Measurements from ENCODE around the gene KLRF2. TPM values are rescaled to one million over a fixed set of nuclear protein-coding genes. Genes with fewer than 3 reads are reported as not detected.

KLRF2 gene
- polyA plus RNA-seq, 2 of the 4 experiments (the other 2 are of a cell fraction), result not detected

DNA sequence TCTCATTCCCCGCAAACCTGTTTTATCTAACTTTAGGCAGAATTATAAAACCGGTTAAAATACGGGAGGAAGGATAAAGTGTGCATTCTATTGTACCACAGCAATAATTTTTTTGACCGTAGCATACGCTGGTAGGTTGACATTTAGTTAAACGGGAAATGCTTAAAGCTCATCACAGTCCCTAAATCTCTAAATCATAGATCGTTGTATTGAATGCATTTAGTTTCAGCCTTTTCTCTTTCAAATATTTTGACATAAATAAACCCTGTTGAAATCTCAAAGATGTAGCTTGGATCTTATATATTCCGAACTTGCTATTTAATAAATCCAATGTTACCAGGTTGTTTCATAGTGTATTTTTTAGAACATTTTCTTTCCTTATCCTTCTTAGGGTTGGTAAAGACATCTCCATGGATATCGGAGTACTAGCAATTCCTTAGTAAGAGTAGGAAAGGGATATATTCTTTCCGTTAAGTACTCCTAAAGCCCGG is 12.9 kb upstream of the KLRF2 start:
- no peaks in the 10 kb centered on the region for H3K9me3 ChIP-seq
- DNase-seq (ENCODE audit: low read depth in 1 of 2, low spot score in 1 of 2) (no peak), ATAC-seq (no peak), FAIRE-seq (no peak)
- CTCF ChIA-PET, result interaction anchor here (0.6 kb wide), 1 partner anchor 25 kb away, joined by 5 read pairs; no protein-coding TSS in a partner anchor
- peak overlapping the region in 1 of 2 experiments; percentile 15; a peak in 1 of 6 replicates for H3K27ac ChIP-seq
- POLR2A ChIA-PET, result no interaction called here
- no peak for TF ChIP-seq ZC3H11A (IDR thresholded peaks at IDR 0.05)
- TF ChIP-seq PHF8 (IDR thresholded peaks at IDR 0.05; ENCODE audit: borderline replicate concordance, low read depth), result no peak
- TF ChIP-seq, protein P1, sequence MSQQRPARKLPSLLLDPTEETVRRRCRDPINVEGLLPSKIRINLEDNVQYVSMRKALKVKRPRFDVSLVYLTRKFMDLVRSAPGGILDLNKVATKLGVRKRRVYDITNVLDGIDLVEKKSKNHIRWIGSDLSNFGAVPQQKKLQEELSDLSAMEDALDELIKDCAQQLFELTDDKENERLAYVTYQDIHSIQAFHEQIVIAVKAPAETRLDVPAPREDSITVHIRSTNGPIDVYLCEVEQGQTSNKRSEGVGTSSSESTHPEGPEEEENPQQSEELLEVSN (IDR thresholded peaks at IDR 0.05; ENCODE audit: borderline replicate concordance, low read depth), result no peak
- no peak for TF ChIP-seq CBX2 (IDR thresholded peaks at IDR 0.05; ENCODE audit: borderline replicate concordance, low read depth)
- TF ChIP-seq CHD2 (IDR thresholded peaks at IDR 0.05; ENCODE audit: low read length, partially characterized antibody), result no peak
- TF ChIP-seq TP53 (CRISPR knock-in tag; IDR thresholded peaks at IDR 0.05), result no peak
- H3K4me1 ChIP-seq, result no peaks in the 10 kb centered on the region
- H3K4me2 ChIP-seq, result peak overlapping the region; percentile 76
- 69% methylated on average over 11 of the region's 11 CpGs for WGBS (ENCODE audit: missing lambda C conversion rate)
- peak overlapping the region; percentile 39; the same call in 2 of the 3 replicates for H3K4me3 ChIP-seq

DNA sequence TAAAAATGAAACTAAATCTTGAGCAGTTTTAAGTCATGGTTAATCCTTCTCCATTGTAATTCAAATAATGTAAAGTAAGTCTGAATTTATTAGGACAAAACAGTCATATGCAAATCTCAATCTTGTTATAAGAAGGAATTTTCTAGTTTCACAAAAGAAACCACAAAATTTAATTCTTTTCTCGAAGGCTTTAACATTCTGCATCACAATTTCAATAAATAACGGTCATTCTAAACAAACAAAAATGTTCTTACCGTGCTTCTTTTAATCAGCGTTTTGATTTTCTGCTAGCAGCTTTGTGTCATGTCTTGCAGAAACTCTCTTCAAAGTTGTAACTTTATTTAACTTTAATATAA is 12.4 kb upstream of the KLRF2 start:
- Histone ChIP-seq H3K4me2 (peak overlapping the region; percentile 76), H3K27ac (peak overlapping the region in 1 of 2 experiments; percentile 15; a peak in 3 of 6 replicates), H3K9me3 (no peaks in the 10 kb centered on the region), H3K4me3 (peak overlapping the region; percentile 39), H3K4me1 (no peaks in the 10 kb centered on the region)
- no peak for FAIRE-seq
- DNase-seq (ENCODE audit: low read depth in 1 of 2, low spot score in 1 of 2), result no peak
- TF ChIP-seq TFCP2L1 (CRISPR knock-in tag; IDR thresholded peaks at IDR 0.05) (no peak), TP53 (CRISPR knock-in tag; IDR thresholded peaks at IDR 0.05) (no peak), MAZ (IDR thresholded peaks at IDR 0.05; ENCODE audit: borderline replicate concordance, low read depth, low read length) (no peak), CTCF (IDR thresholded peaks at IDR 0.05) (no peak), CBX2 (IDR thresholded peaks at IDR 0.05; ENCODE audit: borderline replicate concordance, low read depth) (no peak), ATOH8 (CRISPR knock-in tag; IDR thresholded peaks at IDR 0.05; ENCODE audit: low read depth) (no peak), HOXA7 (CRISPR knock-in tag; IDR thresholded peaks at IDR 0.05) (no peak), PHF8 (IDR thresholded peaks at IDR 0.05; ENCODE audit: borderline replicate concordance, low read depth) (no peak), MYC (IDR thresholded peaks at IDR 0.05; ENCODE audit: borderline replicate concordance, low read length) (no peak)
- TF ChIP-seq, protein P2, sequence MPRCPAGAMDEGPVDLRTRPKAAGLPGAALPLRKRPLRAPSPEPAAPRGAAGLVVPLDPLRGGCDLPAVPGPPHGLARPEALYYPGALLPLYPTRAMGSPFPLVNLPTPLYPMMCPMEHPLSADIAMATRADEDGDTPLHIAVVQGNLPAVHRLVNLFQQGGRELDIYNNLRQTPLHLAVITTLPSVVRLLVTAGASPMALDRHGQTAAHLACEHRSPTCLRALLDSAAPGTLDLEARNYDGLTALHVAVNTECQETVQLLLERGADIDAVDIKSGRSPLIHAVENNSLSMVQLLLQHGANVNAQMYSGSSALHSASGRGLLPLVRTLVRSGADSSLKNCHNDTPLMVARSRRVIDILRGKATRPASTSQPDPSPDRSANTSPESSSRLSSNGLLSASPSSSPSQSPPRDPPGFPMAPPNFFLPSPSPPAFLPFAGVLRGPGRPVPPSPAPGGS (IDR thresholded peaks at IDR 0.05), result no peak
- POLR2A ChIA-PET, result no interaction called here
- WGBS (ENCODE audit: missing lambda C conversion rate), result 28% methylated on average over 4 of the region's 4 CpGs
- ATAC-seq, result no peak
- CTCF ChIA-PET, result no interaction called here

GRCh38 chr12:9869307-9870161 is 11.8 kb upstream of the KLRF2 start, which contains the start of gene CLEC2B:
CLEC2B (minus strand) TSS chr12:9869354.
- ChIA-PET POLR2A (no interaction called here), CTCF (no interaction called here)
- TF ChIP-seq ZFP36 (IDR thresholded peaks at IDR 0.05; ENCODE audit: borderline replicate concordance, partially characterized antibody) (peak; percentile 10), HOXB5 (CRISPR knock-in tag; IDR thresholded peaks at IDR 0.05) (no peak), FOSL2 (IDR thresholded peaks at IDR 0.05) (no peak), FOSL2 (CRISPR knock-in tag; IDR thresholded peaks at IDR 0.05) (peak; percentile 51; the same call in 1 of the 2 replicates)
- FAIRE-seq, result no peak
- Histone ChIP-seq H3K27ac (peak within 1 kb of the TSS; percentile 43), H3K9me3 (no peaks in the 10 kb centered on the region), H3K4me2 (peak within 1 kb of the TSS; percentile 76), H3K4me1 (no peaks in the 10 kb centered on the region), H3K4me3 (peak within 1 kb of the TSS; percentile 39)
- ATAC-seq, result peak in 1 of 2 experiments; percentile 69; a peak in 3 of 6 replicates
- peak in 1 of 2 experiments; percentile 42 for DNase-seq (ENCODE audit: low read depth in 1 of 2, low spot score in 1 of 2)
- 8% methylated on average over 11 of the region's 11 CpGs for WGBS (ENCODE audit: missing lambda C conversion rate)
